HG03354 (cell line): ENCODE measurements around the gene PDE1C.
A peak's percentile ranks its signal among the peaks of the same experiment; 100 is the strongest.
"Not testable (repeated sequence)": the region's sequence is repeated elsewhere in the genome, so short reads cannot be mapped to it uniquely, and the experiment has no call there.

Source experiments
- ATAC-seq: cut with Tn5 transposase; IDR thresholded peaks from one replicate; pipeline ENCODE4 v1.9.1; 2021; ENCODE audit warnings: mild to moderate bottlenecking; ENCODE audit not compliant: unreplicated experiment, poor library complexity, severe bottlenecking

The PDE1C gene

GRCh38 chr7:31874631-31875386 lies 195.4 kb downstream of the PDE1C start:
- ATAC-seq = no peak

- peak; percentile 86 for ATAC-seq
Measured at GRCh38 chr7:31873816-31874597, 196.2 kb downstream of the PDE1C start.

DNA sequence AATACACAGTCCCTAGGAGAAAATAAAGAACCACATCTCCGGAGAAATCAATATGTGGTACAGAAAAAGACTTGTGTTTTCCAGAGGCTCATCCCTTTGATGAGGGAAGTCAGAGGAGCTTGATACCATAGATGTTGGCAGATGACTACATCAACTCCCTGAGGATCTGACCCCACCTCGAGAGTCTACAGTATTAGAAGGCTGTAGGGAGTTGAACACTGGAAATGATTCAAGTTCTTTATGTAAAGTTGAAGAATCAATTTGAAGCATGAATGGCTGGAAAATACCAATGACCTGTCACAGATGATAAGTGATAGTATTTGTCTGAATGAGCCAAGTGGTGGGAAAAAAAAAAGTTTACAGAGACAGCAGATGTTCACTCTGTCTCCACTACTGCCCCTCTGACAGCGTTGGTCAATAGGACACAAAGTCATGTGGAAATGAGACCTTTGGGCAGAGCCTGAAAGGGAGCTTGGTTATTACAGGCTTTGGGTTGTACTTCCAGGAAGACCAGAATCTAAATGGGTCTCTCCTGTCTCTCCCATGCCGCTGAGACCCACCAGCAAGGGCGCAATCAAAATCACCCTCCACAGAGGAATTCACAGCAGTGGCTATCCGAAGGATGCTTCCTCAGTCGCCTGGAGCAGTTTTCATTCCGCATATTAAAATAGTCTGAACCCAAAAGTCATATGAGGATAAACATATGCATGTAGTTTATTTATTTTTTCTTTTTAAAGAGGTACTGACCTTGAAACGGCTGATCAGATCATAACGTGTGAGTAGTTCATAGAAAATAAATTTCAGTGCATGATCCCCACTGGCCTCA lies 197.4 kb downstream of the PDE1C start:
- ATAC-seq = no peak

DNA sequence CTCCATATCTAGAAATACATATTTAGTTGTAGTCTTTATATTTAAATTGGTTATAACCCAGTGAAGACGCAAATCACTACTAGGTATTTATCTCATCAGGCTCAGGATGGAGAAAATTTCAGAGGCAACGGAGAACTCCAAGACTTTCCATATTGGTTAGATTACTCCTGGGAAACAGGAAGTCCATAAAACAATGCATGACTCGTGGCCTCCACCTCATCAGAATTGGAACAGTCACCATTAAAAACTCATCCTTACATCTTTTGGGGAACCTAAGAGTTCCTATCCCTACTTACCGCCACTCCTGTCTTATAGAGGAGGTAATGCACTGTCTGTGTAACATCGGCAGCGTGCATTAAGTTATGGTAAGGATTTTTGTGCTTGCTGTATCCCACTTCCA lies 205.6 kb downstream of the PDE1C start:
- no peak for ATAC-seq

DNA sequence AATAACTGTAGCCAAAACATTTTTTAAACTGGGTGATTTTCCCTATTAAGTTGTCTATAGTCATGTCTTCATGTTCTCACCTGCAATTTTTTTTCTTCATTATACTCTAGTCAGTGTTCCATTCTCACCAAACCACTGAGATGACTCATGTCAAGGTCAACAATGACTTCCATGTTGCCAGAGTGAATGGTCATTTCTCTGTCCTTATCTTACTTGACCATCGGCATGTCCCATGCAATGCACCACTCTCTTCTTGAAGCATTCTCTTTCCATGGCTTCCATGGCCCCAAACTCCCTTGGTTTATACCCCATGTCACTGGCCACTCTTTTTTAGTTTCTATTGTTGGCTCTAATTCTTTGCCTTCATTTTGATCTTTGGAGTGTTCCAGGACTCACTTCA lies 209.3 kb downstream of the PDE1C start:
- ATAC-seq = no peak

DNA sequence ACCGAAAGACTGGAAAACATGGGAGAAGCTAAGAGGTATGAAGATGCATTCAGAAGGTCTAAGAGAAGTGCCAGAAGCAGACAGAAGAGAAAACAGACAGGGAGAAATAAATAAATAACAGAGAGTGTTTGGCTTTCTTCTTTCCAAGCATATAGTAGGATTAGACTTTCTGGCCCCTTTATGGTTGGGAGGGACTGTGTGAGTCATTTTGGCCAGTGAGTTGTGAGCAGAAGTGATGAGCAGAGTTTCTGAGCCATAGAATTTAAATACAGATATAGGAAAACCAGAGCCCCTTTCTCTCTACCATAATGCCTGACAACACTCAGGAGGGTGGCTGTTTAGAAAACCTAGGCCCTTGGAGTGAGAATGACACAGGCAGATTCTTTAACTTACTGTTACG lies 212.2 kb downstream of the PDE1C start:
- ATAC-seq = no peak

DNA sequence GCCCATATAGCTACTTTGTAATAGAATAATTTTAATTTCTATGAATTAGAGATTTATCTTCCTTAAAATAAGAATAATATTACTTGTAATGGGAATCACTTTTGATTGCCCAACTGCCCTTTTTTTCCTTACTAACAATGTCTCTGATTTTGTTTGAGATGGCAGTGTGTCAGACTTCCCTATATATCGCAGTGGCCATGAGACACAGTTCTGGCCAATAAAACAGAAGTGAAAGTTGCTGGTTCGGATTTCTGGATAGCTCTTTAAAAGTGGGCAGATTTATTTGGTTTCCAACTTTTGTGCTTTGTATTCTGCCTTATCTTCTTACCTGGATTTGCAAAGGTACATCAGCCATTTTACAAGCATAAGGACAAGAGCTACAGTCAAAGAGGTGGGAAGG lies 213.0 kb downstream of the PDE1C start:
- ATAC-seq = no peak

DNA sequence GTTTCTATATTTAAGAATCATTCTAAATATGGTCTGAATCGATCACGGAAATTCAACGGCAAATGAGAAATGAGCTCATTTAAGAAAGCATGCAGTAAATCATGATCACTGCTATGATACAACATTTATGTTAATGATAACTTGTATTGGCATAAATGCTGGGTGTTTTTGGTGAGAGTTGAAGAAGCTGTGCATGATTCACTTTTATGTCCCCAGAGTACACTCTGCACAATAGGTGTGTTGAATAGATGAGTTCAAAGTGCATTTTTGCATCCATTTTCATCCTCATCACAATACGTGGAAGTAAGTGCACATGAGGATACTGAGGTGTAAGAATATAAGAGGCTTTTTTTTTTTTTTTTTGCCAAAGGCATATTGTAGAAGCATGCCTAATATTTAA lies 213.9 kb downstream of the PDE1C start:
- no peak for ATAC-seq

DNA sequence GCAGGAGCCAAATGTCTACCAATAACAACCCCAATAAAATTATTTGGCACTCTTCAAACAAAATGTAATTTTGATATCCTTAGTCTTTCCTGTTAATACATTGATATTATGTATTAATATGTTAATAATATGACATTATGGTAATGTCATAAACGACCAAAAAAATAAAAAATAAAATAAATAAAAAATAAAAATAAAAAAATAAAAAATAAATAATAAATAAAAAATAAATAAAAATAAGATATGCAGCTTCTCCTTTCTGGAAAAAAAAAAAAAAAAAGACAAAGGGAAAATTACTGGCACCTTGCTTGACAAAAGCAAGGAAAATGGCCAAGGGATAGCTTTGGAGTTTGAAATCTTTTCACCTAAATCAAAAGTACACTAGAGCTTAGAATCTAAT lies 214.7 kb downstream of the PDE1C start:
- no peak for ATAC-seq

GRCh38 chr7:31853380-31853779 lies 216.8 kb downstream of the PDE1C start:
- no peak for ATAC-seq

DNA sequence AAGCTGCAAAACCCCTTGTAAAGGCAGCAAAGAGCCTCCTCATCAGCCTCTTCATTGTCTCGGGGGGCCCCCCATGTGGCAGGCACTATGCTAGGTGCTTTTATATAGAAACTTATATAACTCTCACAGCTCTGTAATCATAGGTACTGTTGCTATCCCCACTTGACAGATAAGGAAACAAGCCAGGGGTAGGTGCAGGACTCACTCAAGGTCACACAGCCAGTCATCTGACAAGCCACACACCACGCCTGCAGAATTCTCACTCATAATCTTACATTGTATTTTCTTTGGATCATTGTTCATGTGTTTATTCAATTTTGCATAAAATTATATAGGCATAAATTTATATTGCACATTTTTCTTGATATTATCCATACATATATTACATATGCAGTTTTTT lies 217.7 kb downstream of the PDE1C start:
- ATAC-seq = no peak

GRCh38 chr7:31851119-31851518 lies 219.1 kb downstream of the PDE1C start:
- no peak for ATAC-seq

- no peak for ATAC-seq
Measured at GRCh38 chr7:31850601-31851000, 219.6 kb downstream of the PDE1C start.

DNA sequence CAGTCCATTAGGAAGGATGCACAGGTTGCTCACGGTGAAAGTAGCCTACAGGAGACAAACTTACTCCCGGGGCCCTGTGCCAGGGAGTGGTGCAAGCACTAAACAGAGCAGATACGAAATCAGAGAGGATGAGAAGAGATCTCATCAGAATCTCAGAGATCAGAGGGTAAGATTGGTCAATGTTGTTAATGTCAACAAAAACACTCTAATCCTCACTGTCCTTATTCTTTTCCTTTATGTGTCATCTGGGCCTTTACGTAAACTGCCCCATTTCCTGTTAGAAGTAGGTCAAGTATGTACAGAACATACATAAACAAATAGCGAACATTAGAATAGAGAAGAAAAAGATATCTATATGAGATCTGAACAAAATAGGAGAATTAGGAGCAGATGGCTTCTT lies 220.1 kb downstream of the PDE1C start:
- ATAC-seq = no peak

DNA sequence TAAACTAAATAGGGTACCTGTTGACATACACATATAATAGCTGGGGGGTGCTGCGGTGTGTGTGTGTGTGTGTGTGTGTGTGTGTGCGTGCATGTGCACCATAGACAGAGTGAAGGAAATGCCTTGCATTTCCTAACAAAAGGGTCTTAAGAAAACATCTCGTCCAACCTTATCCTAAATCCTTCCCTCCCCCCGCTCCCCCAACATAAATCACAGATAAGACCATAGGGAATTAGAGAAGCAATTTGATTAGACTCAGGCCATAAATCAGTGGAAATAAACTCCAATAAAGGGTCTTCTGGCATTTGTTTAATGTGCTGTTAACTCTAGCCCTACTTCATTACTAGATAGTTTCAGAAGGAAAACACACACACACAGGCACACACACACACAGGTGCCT lies 234.7 kb downstream of the PDE1C start:
- no peak for ATAC-seq

DNA sequence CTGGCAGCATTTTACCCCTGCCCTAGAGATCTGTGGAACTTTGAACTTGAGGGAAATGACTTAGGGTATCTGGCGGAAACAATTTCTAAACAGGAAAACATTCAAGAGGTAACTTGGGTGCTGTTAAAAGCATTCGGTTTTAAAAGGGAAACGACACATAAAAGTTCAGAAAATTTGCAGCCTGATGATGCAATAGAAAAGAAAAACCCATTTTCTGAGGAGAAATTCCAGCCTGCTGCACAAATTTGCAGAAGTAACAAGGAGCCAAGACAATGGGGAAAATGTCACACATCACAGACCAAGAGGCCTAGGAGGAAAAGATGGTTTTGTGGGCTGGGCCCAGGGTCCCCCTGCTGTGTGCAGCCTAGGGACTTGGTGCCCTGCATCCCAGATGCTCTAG lies 236.6 kb downstream of the PDE1C start:
- not testable (repeated sequence) for ATAC-seq

GRCh38 chr7:31828520-31828919 lies 241.7 kb downstream of the PDE1C start:
- no peak for ATAC-seq

DNA sequence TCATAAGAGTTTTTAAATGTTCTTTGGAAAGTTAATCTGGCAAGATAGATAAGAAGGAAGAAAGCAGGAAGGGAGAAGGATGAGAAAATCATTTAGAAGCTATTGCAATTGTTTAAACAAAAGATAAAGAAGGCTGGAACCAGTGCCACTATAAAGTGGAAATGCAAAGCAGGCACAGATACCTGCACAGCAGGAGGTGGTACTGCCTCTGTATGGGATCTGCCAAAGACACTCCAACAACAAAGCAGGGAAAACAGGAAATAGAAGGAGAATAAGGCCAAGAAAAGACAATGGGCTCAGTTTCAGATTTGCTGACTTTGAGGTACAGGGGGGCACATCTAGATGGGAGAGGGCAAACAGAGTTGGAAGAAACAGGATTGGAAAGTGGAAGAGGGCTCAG lies 244.6 kb downstream of the PDE1C start:
- no peak for ATAC-seq

DNA sequence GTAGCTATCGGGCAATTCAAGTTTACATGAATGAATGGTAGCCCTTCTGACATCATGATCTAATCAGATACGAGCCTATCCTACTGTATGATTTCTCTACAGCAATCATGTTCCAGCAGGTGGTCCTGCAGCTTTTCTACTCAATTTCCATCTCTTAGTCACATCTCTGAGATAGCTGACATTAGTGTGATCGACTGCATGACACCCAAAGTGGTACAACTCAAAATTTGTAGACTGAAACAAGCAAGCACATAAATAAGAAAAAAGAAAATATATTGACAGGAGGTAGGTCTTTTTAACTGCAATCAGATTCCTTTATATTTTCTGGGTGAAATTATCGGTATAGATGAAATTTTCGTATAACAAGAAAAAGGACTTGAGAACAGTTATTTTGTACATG lies 251.2 kb downstream of the PDE1C start:
- no peak for ATAC-seq

GRCh38 chr7:31816810-31817209 lies 253.4 kb downstream of the PDE1C start:
- no peak for ATAC-seq

DNA sequence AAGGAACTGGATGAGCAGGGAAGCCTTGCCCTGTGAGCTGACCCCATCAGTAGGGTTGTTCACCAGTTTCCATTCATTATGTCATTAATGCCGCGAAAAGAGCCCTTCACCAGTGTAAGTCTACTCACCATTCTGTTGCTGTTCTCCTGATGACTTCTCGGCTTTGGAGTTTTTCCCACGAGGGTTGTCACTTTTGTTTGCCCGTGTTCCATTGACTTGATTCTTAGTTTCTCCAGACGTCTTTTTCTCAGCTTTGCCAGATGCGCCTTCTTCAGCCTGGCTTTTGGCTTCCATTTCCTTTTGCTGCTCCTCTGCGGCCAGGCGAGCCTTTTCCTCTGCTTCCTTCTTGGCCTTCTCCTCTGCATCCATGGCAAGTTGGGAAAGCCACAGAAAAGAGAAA lies 254.4 kb downstream of the PDE1C start:
- no peak for ATAC-seq
